HG03469 (cell line): ENCODE measurements around the gene ZNF808.
"Not testable (repeated sequence)": the region's sequence is repeated elsewhere in the genome, so short reads cannot be mapped to it uniquely, and the experiment has no call there.

ENCODE experiments used
- ATAC-seq: cut with Tn5 transposase; IDR thresholded peaks from one replicate; pipeline ENCODE4 v1.9.1; 2021; ENCODE audit warnings: mild to moderate bottlenecking, moderate library complexity, moderate number of reproducible peaks; ENCODE audit not compliant: unreplicated experiment

ZNF808 gene

GRCh38 chr19:52535771-52536447, 8.4 kb downstream of the ZNF808 start:
- ATAC-seq = no peak

GRCh38 chr19:52536448-52536800, 9.0 kb downstream of the ZNF808 start:
- no peak for ATAC-seq

GRCh38 chr19:52538815-52539214, 11.3 kb downstream of the ZNF808 start:
- ATAC-seq = not testable (repeated sequence)

- ATAC-seq = not testable (repeated sequence)
Measured at GRCh38 chr19:52541176-52541575, 13.7 kb downstream of the ZNF808 start.

- ATAC-seq = no peak
Measured at GRCh38 chr19:52541608-52542007, 14.1 kb downstream of the ZNF808 start.

GRCh38 chr19:52542541-52542940, 15.1 kb downstream of the ZNF808 start:
- ATAC-seq = not testable (repeated sequence)

- ATAC-seq = no peak
Measured at GRCh38 chr19:52542984-52543664, 15.7 kb downstream of the ZNF808 start.

GRCh38 chr19:52554216-52554971, 26.9 kb downstream of the ZNF808 start:
- ATAC-seq = no peak

- ATAC-seq = no peak
Measured at GRCh38 chr19:52557231-52557995, 29.9 kb downstream of the ZNF808 start.

- not testable (repeated sequence) for ATAC-seq
Measured at GRCh38 chr19:52558732-52559445, 31.4 kb downstream of the ZNF808 start.

GRCh38 chr19:52561611-52562010, 34.1 kb downstream of the ZNF808 start:
- not testable (repeated sequence) for ATAC-seq

GRCh38 chr19:52566121-52566520, 38.7 kb downstream of the ZNF808 start:
- ATAC-seq = no peak

- no peak for ATAC-seq
Measured at GRCh38 chr19:52566588-52566987, 39.1 kb downstream of the ZNF808 start.

- no peak for ATAC-seq
Measured at GRCh38 chr19:52567921-52568320, 40.5 kb downstream of the ZNF808 start.

GRCh38 chr19:52569638-52569999, 42.2 kb downstream of the ZNF808 start:
- ATAC-seq = not testable (repeated sequence)

- ATAC-seq = no peak
Measured at GRCh38 chr19:52570000-52570861, 42.8 kb downstream of the ZNF808 start, which contains the start of gene ZNF701. Gene ZNF701 (plus strand): TSS chr19:52570287. CDS start chr19:52574148, 3,861 bp downstream.

GRCh38 chr19:52584736-52585440, 57.4 kb downstream of the ZNF808 start:
- ATAC-seq = no peak

GRCh38 chr19:52585604-52586003, 58.1 kb downstream of the ZNF808 start:
- no peak for ATAC-seq

- no peak for ATAC-seq
Measured at GRCh38 chr19:52590728-52591127, 63.3 kb downstream of the ZNF808 start.
